ENCODE results near the gene AP1B1.

DNA sequence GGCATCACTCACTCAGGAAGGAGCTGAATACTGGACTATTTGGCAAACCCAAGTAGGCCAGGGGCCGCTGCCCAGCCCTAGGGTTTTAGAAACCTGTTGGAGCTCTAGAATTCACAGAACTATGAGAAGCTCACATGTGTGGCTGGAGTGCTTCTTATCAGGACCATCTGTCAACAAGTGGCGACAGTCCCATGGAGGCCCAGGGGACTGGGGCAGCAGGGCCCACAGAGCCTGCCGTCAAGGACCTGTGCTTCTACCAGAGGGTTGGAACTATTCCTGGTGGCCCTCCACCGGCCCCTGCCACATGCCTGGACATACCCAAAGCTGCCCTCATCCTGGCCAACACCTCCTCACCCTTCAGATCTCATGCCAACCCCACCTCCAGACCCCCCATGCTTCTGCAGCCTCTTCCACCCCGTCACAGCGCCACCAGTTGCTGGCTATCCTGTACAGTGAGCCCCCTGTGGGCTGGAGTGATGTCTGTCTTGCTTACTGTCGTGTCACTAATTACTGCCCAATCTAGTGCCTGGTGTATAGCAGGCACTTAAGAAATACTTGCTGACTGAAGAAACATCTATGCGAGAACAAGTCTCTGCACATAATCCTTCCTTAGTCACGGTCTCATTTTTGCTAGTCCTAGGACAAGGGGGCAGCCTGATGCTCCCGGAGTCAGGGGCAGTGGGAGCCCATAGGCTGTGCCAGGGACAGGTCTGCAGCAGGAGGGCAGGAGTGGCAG is 45.6 kb downstream of the AP1B1 start:
- no peak for TF ChIP-seq EZH2 (IDR thresholded peaks at IDR 0.05; ENCODE audit: low read length, missing control alignments)
- TF ChIP-seq, protein P1, sequence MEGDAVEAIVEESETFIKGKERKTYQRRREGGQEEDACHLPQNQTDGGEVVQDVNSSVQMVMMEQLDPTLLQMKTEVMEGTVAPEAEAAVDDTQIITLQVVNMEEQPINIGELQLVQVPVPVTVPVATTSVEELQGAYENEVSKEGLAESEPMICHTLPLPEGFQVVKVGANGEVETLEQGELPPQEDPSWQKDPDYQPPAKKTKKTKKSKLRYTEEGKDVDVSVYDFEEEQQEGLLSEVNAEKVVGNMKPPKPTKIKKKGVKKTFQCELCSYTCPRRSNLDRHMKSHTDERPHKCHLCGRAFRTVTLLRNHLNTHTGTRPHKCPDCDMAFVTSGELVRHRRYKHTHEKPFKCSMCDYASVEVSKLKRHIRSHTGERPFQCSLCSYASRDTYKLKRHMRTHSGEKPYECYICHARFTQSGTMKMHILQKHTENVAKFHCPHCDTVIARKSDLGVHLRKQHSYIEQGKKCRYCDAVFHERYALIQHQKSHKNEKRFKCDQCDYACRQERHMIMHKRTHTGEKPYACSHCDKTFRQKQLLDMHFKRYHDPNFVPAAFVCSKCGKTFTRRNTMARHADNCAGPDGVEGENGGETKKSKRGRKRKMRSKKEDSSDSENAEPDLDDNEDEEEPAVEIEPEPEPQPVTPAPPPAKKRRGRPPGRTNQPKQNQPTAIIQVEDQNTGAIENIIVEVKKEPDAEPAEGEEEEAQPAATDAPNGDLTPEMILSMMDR (conservative IDR thresholded peaks at IDR 0.05 in 1 of 2, IDR thresholded peaks at IDR 0.05 in 1 of 2; ENCODE audit: low read depth in 1 of 2, low read length in 2 of 2), result no peak
